ENCODE measurements around the gene RIC1.

GRCh38 chr9:5688109-5688508 lies 59.2 kb downstream of the RIC1 start:
- TF ChIP-seq, protein P1, sequence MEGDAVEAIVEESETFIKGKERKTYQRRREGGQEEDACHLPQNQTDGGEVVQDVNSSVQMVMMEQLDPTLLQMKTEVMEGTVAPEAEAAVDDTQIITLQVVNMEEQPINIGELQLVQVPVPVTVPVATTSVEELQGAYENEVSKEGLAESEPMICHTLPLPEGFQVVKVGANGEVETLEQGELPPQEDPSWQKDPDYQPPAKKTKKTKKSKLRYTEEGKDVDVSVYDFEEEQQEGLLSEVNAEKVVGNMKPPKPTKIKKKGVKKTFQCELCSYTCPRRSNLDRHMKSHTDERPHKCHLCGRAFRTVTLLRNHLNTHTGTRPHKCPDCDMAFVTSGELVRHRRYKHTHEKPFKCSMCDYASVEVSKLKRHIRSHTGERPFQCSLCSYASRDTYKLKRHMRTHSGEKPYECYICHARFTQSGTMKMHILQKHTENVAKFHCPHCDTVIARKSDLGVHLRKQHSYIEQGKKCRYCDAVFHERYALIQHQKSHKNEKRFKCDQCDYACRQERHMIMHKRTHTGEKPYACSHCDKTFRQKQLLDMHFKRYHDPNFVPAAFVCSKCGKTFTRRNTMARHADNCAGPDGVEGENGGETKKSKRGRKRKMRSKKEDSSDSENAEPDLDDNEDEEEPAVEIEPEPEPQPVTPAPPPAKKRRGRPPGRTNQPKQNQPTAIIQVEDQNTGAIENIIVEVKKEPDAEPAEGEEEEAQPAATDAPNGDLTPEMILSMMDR (IDR thresholded peaks at IDR 0.05; ENCODE audit: low read length), result no peak
- no peak for TF ChIP-seq EZH2 (IDR thresholded peaks at IDR 0.05; ENCODE audit: borderline replicate concordance, low read length)
